ENCODE results near the gene NSD2.

DNA sequence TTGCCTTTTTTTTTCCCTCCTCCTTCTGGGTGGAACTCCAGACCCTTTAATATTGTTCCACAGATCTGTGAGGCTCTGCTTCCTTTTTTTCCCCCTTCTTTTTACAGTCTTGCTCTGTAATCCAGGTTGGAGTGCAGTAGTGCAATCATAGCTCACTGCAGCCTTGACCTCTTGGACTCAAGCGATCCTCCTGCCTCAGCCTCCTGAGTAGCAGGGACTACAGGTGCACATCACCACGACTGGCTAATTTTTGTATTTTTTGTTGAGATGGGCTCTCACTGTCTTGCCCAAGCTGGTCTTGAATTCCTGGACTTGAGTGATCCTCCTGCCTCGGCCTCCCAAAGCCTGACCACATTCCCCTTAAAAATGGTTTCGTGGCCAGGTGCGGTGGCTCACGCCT lies 26.8 kb downstream of the NSD2 start:
- TF ChIP-seq EZH2 (IDR thresholded peaks at IDR 0.05; ENCODE audit: borderline replicate concordance, low read depth, low read length, severe bottlenecking), result no peak
- TF ChIP-seq, protein P1, sequence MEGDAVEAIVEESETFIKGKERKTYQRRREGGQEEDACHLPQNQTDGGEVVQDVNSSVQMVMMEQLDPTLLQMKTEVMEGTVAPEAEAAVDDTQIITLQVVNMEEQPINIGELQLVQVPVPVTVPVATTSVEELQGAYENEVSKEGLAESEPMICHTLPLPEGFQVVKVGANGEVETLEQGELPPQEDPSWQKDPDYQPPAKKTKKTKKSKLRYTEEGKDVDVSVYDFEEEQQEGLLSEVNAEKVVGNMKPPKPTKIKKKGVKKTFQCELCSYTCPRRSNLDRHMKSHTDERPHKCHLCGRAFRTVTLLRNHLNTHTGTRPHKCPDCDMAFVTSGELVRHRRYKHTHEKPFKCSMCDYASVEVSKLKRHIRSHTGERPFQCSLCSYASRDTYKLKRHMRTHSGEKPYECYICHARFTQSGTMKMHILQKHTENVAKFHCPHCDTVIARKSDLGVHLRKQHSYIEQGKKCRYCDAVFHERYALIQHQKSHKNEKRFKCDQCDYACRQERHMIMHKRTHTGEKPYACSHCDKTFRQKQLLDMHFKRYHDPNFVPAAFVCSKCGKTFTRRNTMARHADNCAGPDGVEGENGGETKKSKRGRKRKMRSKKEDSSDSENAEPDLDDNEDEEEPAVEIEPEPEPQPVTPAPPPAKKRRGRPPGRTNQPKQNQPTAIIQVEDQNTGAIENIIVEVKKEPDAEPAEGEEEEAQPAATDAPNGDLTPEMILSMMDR (IDR thresholded peaks at IDR 0.05; ENCODE audit: borderline replicate concordance, extremely low read depth, low read length, poor library complexity, severe bottlenecking), result no peak

Measured in DND-41 (cell line).